Right lobe of liver (tissue), 6 donors: Measurements from ENCODE around the gene OSBPL3. TPM values are rescaled to one million over a fixed set of nuclear protein-coding genes. Genes with fewer than 3 reads are reported as not detected.

Experiments
- ATAC-seq, 4 donors: fragments of 200-7000 bp; cut with Tn5 transposase; one replicate each; pipeline ENCODE4 v1.9.1; 2020; ENCODE audit warnings: mild to moderate bottlenecking in 4 of 4, moderate library complexity in 4 of 4
- DNase-seq, 3 donors: peaks; one replicate each; pipeline ENCODE4 v3.0.0-alpha.2; 2020
- H3K27ac ChIP-seq, 3 donors: fragments of 200-600 bp; one replicate each; pipeline ENCODE4 v1.8.0; 2022
- H3K27me3 ChIP-seq, 2 donors: fragments of 200-600 bp; one replicate each; pipeline ENCODE4 v1.8.0; 2022
- H3K36me3 ChIP-seq, 4 donors: fragments of 200-600 bp; sonication (generic) in 1 of 4; one replicate each; pipeline versions ENCODE4 v1.5.1 to v1.8.0; 2017 to 2022; ENCODE audit warnings: control low read depth in 1 of 4
- H3K4me1 ChIP-seq, 4 donors: fragments of 200-600 bp; sonication (generic) in 1 of 4; one replicate each; pipeline versions ENCODE4 v1.5.1 to v1.8.0; 2017 to 2022; ENCODE audit warnings: control low read depth in 1 of 4
- H3K4me3 ChIP-seq, 3 donors: fragments of 200-600 bp; one replicate each; pipeline ENCODE4 v1.8.0; 2022
- H3K9me3 ChIP-seq, 4 donors: fragments of 200-600 bp; sonication (generic) in 1 of 4; one replicate each; pipeline versions ENCODE4 v1.5.1 to v1.8.0; 2017 to 2022; ENCODE audit warnings: control low read depth in 1 of 4
- POLR2A ChIP-seq: fragments of 450-650 bp; IDR thresholded peaks from one replicate; pipeline ENCODE4 v1.6.1; 2017; ENCODE audit warnings: antibody characterized with exemption, mild to moderate bottlenecking
- WGBS: methylation state at CpG from one replicate; pipeline ENCODE4 v1.1.6; 2018; ENCODE audit warnings: low coverage, low lambda C conversion rate; ENCODE audit not compliant: insufficient coverage; ENCODE audit errors: missing lambda C conversion rate; 5-methylcytosine and 5-hydroxymethylcytosine counted together
- intact Hi-C, 2 donors: fragments of 100-400 bp; cut with DNase I; formaldehyde crosslinking; loops; one replicate each; pipeline versions ENCODE4 v1.11.2 to v1.14.1; 2022
- total RNA-seq, 6 experiments: library from RNA; depleted of rRNA in 2 of 6; stranded (reverse); fragments of >200 nt in 2 of 6; fragmentation: NEBNext Ultra II Directional in 3 of 6; extraction: Animal tissue kit (Norgen Biotek cat#: 25700) in 3 of 6; gene quantifications; one replicate each; pipeline versions ENCODE4 v1.1.0 to v1.2.4, GENCODE V29; 2016 to 2023
- TF ChIP-seq, protein P1 (sequence below), 4 donors: fragments of 200-600 bp in 3 of 4; fragments of 450-650 bp in 1 of 4; IDR thresholded peaks; one replicate each; pipeline versions ENCODE4 v1.5.1 to v1.8.0; 2016 to 2022; ENCODE audit warnings: antibody characterized with exemption in 4 of 4, mild to moderate bottlenecking in 2 of 4
- donor health status: DM: no; HTN: yes; CAD: no.
- donor health status: DM: no; HTN: no; CAD: no.
- donor health status: DM: no; HTN: no; CAD: no.
- donor health status: DM: no; HTN: yes; CAD: no.
- donor health status: DM: no; HTN: yes; CAD: no.

Gene OSBPL3
- total RNA-seq, 6 experiments from 2014 or later = 0.70 to 8.2 (median 2.4) TPM

DNA sequence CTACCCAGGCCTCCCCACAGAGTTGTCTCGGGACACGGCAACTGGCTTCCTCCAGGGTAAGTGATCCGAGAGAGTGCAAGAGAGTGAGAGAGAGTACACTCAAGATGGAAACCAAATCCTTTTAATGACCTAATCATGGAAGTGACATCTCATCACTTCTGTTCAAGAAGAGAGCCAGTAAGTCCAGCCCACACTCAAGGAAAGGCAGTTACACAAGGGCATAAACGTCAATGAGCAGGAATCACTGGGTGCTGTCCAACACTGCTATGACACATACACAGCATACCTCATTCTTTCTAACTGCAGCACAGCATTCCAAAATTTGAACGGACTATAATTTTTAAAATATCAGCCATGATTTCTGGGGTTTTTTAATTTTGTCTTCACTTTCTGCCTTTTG, 29.3 kb upstream of the OSBPL3 start:
- TF ChIP-seq, protein P1, sequence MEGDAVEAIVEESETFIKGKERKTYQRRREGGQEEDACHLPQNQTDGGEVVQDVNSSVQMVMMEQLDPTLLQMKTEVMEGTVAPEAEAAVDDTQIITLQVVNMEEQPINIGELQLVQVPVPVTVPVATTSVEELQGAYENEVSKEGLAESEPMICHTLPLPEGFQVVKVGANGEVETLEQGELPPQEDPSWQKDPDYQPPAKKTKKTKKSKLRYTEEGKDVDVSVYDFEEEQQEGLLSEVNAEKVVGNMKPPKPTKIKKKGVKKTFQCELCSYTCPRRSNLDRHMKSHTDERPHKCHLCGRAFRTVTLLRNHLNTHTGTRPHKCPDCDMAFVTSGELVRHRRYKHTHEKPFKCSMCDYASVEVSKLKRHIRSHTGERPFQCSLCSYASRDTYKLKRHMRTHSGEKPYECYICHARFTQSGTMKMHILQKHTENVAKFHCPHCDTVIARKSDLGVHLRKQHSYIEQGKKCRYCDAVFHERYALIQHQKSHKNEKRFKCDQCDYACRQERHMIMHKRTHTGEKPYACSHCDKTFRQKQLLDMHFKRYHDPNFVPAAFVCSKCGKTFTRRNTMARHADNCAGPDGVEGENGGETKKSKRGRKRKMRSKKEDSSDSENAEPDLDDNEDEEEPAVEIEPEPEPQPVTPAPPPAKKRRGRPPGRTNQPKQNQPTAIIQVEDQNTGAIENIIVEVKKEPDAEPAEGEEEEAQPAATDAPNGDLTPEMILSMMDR (IDR thresholded peaks at IDR 0.05) = no peak
- TF ChIP-seq POLR2A = no peak
- H3K4me1 ChIP-seq = no peaks in the 10 kb centered on the region
- H3K4me3 ChIP-seq = no peak overlapping the region
- ATAC-seq (peak in 1 of 4 donors; percentile 39), DNase-seq (no peak)
- H3K9me3 ChIP-seq = no peaks in the 10 kb centered on the region
- intact Hi-C loops = no loop called here
- no peaks in the 10 kb centered on the region for H3K27me3 ChIP-seq
- no peaks in the 10 kb centered on the region for H3K36me3 ChIP-seq
- WGBS = 48% methylated on average over 2 of the region's 5 CpGs
- H3K27ac ChIP-seq = no peak overlapping the region

DNA sequence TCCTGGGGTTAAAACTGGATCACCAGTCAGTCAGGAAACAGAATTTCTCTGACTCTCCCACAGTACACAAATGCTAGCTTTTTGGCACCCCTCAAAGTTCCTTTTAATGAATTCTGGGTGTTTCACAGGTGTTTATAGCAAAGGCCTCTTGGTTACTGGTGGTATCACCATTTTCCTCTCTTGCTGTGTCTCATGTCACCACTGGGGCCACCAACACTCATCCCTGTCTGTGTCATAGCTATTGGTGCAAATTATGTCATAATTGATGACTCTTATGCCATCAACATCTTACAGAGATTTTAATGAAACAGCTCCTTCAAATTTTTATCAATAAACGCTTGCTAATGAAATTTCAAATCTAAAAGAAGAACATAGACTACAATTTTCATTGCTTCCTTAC, 27.7 kb upstream of the OSBPL3 start:
- ATAC-seq (no peak), DNase-seq (no peak)
- no peaks in the 10 kb centered on the region for H3K4me1 ChIP-seq
- no peak overlapping the region for H3K4me3 ChIP-seq
- H3K36me3 ChIP-seq = no peaks in the 10 kb centered on the region
- H3K27me3 ChIP-seq = no peaks in the 10 kb centered on the region
- no peak for TF ChIP-seq POLR2A
- TF ChIP-seq, protein P1 (IDR thresholded peaks at IDR 0.05) = no peak
- H3K27ac ChIP-seq = no peak overlapping the region
- intact Hi-C loops = no loop called here
- H3K9me3 ChIP-seq = no peaks in the 10 kb centered on the region
- 63% methylated on average over 1 of the region's 1 CpG for WGBS

DNA sequence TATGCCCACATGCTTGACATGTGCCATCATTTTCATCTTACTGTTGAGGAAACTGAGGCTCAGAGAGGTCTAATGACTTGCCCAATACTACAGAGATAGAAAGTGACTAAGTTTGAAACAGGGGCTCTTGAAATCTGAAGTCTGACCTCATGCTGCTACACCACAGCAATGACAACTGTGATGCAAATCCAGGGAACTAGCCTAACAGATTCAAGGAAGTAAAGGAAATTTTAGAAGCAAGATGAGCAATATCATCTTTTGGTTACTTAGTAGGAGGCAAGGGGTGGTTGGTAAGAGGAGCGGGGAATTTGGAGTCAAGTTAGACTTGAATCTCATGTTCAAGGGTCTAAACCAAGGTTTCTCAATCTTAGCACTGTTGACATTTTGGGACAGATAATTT, 26.3 kb upstream of the OSBPL3 start:
- no peak for TF ChIP-seq POLR2A
- TF ChIP-seq, protein P1 (IDR thresholded peaks at IDR 0.05) = no peak
- no peaks in the 10 kb centered on the region for H3K27me3 ChIP-seq
- DNase-seq (no peak), ATAC-seq (no peak)
- H3K36me3 ChIP-seq = no peaks in the 10 kb centered on the region
- 100% methylated on average over 1 of the region's 1 CpG for WGBS
- H3K27ac ChIP-seq = no peak overlapping the region
- no peaks in the 10 kb centered on the region for H3K4me1 ChIP-seq
- no peaks in the 10 kb centered on the region for H3K9me3 ChIP-seq
- H3K4me3 ChIP-seq = no peak overlapping the region
- intact Hi-C loops = no loop called here

DNA sequence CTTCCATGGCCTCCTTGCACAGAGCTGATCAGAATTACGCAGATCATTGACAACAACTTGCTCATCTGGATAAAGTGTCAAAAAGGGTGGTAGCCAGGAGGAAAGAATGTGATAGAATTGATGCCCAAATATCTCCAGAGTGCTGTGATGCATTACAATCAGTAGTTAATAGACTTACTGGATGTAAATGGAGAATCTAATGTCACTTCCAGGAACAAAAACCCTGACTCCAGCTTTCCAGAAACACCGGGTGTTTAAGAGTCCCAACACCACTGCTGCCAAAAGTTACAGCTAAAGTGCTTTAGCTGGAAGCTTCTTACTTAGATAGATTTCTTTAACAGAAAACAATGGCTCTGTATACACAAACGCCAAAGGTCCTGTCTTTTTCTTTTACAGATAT, 25.7 kb upstream of the OSBPL3 start:
- H3K4me1 ChIP-seq = no peaks in the 10 kb centered on the region
- 84% methylated on average over 3 of the region's 3 CpGs for WGBS

More for the DNA sequence above, 25.7 kb upstream of the OSBPL3 start:
- Histone ChIP-seq H3K36me3 (no peaks in the 10 kb centered on the region), H3K27me3 (no peaks in the 10 kb centered on the region), H3K4me3 (no peak overlapping the region), H3K27ac (no peak overlapping the region), H3K9me3 (no peaks in the 10 kb centered on the region)
- TF ChIP-seq, protein P1 (IDR thresholded peaks at IDR 0.05) = no peak
- TF ChIP-seq POLR2A = no peak
- intact Hi-C loops = no loop called here
- ATAC-seq (no peak), DNase-seq (no peak)
